Progenitor cell of endocrine pancreas (in vitro differentiated cells): Measurements from ENCODE around the gene ZMYND12. TPM values are rescaled to one million over a fixed set of nuclear protein-coding genes. Genes with fewer than 3 reads are reported as not detected.

Experiments used
- DNase-seq: peaks from one replicate; pipeline ENCODE4 v3.0.0; 2021; ENCODE audit warnings: low spot score; ENCODE audit not compliant: unreplicated experiment
- H3K27ac Mint-ChIP-seq: 2 replicates; pipeline ENCODE4 v1.8.0; 2021; ENCODE audit warnings: mild to moderate bottlenecking, moderate library complexity, mixed read lengths
- H3K27me3 Mint-ChIP-seq: 2 replicates; pipeline ENCODE4 v1.8.0; 2021; ENCODE audit warnings: mixed read lengths
- H3K36me3 Mint-ChIP-seq: 2 replicates; pipeline ENCODE4 v1.8.0; 2022; ENCODE audit warnings: mixed read lengths; ENCODE audit not compliant: insufficient read depth
- H3K4me1 Mint-ChIP-seq: 2 replicates; pipeline ENCODE4 v1.8.0; 2021; ENCODE audit warnings: low read depth, mixed read lengths
- H3K4me3 Mint-ChIP-seq: 2 replicates; pipeline ENCODE4 v1.8.0; 2021; ENCODE audit warnings: low read depth, mild to moderate bottlenecking, moderate library complexity, mixed read lengths
- H3K9me3 Mint-ChIP-seq: 2 replicates; pipeline ENCODE4 v1.8.0; 2021; ENCODE audit warnings: low read depth, mixed read lengths
- total RNA-seq: library from RNA; stranded (reverse); gene quantifications from 2 replicates; pipeline ENCODE4 v1.2.1, GENCODE V29; 2021
- TF ChIP-seq, protein P1 (sequence below): fragments of 200-600 bp; sonication (generic); IDR thresholded peaks from one replicate; pipeline ENCODE4 v1.5.0; 2021; ENCODE audit warnings: antibody characterized with exemption, mild to moderate bottlenecking; ENCODE audit not compliant: unreplicated experiment

Gene ZMYND12
- total RNA-seq, 1 donor from 2014 or later: 2.0 TPM

DNA sequence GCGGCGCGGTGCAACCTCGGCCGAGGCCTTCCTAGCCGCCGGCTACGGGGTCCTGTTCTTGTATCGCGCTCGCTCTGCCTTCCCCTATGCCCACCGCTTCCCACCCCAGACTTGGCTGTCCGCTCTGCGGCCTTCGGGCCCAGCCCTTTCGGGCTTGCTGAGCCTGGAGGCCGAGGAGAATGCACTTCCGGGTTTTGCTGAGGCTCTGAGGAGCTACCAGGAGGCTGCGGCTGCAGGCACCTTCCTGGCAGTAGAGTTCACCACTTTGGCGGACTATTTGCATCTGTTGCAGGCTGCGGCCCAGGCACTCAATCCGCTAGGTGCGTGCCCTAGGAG is 900 bp upstream of the ZMYND12 start:
- H3K4me3 Mint-ChIP-seq: peak overlapping the region; percentile 83
- peaks cover 10% of the 10 kb centered on the region for H3K36me3 Mint-ChIP-seq
- peaks cover 13% of the 10 kb centered on the region for H3K4me1 Mint-ChIP-seq
- no peaks in the 10 kb centered on the region for H3K27me3 Mint-ChIP-seq
- TF ChIP-seq, protein P1, sequence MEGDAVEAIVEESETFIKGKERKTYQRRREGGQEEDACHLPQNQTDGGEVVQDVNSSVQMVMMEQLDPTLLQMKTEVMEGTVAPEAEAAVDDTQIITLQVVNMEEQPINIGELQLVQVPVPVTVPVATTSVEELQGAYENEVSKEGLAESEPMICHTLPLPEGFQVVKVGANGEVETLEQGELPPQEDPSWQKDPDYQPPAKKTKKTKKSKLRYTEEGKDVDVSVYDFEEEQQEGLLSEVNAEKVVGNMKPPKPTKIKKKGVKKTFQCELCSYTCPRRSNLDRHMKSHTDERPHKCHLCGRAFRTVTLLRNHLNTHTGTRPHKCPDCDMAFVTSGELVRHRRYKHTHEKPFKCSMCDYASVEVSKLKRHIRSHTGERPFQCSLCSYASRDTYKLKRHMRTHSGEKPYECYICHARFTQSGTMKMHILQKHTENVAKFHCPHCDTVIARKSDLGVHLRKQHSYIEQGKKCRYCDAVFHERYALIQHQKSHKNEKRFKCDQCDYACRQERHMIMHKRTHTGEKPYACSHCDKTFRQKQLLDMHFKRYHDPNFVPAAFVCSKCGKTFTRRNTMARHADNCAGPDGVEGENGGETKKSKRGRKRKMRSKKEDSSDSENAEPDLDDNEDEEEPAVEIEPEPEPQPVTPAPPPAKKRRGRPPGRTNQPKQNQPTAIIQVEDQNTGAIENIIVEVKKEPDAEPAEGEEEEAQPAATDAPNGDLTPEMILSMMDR: no peak
- no peaks in the 10 kb centered on the region for H3K9me3 Mint-ChIP-seq
- no peak for DNase-seq
- peak overlapping the region; percentile 98 for H3K27ac Mint-ChIP-seq

DNA sequence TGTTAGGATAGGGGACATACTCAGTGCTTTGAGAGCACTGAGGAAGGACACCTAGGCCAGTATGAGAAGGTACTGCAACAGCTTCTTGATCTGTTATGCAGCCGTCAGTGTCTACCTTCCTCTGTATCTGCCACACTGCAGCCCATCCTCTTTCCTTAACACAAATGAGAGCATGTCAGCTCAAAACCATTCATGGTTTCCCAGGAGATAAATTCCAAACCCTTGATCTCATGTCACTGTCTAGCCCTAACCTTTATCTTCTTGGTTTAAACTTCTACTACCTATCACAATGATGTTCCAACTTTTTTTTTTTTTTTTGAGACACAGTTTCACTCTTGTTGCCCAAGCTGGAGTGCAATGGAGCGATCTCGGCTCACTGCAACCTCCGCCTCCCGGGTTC is 1.4 kb downstream of the ZMYND12 start:
- H3K27ac Mint-ChIP-seq: no peak overlapping the region
- no peak for DNase-seq
- peaks cover 13% of the 10 kb centered on the region for H3K4me1 Mint-ChIP-seq
- H3K27me3 Mint-ChIP-seq: no peaks in the 10 kb centered on the region
- no peak overlapping the region for H3K4me3 Mint-ChIP-seq
- peaks cover 6% of the 10 kb centered on the region for H3K36me3 Mint-ChIP-seq
- H3K9me3 Mint-ChIP-seq: no peaks in the 10 kb centered on the region
- TF ChIP-seq, protein P1: no peak

DNA sequence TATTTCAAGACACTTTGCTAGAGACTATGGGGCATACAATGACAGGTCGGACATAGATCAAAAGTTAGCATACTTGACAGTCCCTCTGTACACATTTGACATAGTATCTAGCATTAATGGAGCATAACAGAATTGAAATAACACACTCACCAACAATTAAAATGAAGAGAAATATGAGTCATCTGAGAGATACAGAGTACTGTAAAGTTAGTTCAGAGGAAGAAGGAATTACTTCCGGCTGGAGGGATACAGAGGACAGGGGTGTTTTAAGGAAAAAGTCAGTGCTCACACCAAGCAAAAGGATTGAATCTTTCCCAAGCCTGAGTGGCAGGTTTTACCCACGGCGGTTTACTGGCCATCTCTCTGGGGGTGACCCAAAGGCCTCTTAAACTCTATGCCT is 2.4 kb downstream of the ZMYND12 start:
- H3K4me3 Mint-ChIP-seq: no peak overlapping the region
- peaks cover 5% of the 10 kb centered on the region for H3K36me3 Mint-ChIP-seq
- no peaks in the 10 kb centered on the region for H3K27me3 Mint-ChIP-seq
- H3K4me1 Mint-ChIP-seq: peaks cover 13% of the 10 kb centered on the region
- H3K9me3 Mint-ChIP-seq: no peaks in the 10 kb centered on the region
- TF ChIP-seq, protein P1: no peak
- no peak overlapping the region for H3K27ac Mint-ChIP-seq
- no peak for DNase-seq

DNA sequence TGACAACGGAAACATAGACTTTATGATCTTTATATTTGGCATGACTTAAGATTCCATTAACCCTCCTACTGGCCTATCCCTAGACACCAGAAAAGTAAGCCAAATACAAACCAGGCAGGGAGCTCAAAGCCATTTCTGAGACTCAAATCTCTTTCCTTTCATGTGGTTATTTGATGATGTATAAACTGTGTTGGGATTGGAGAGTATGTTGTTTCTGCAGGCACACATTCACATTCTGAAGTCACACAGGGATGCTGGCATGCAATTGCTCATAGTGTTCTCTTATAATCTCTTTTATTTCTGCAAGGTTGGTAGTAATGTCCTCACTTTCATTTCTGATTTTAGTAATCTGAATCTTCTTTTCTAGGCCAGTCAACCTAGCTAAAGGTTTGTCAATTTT is 5.8 kb downstream of the ZMYND12 start:
- no peaks in the 10 kb centered on the region for H3K4me1 Mint-ChIP-seq

DNA sequence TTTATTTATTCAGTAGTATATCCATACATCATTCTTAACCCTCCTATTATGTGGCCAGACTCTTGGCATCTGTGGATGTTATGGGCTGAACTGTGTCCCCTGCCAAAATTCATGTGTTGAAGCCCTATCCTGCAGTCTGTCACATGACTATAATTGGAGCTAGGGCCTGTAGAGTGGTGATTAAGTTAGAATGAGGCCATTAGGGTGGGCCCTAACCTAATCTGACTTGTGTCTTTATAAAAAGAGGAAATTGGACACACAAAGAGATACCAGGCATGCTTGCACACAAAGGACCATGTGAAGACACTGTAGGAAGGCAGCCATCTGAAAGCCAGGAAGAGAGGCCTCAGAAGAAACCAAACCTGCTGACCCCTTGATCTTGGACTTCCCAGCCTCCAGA is 6.6 kb downstream of the ZMYND12 start:
- H3K9me3 Mint-ChIP-seq: no peaks in the 10 kb centered on the region
- H3K4me3 Mint-ChIP-seq: no peak overlapping the region
- H3K27me3 Mint-ChIP-seq: no peaks in the 10 kb centered on the region
- no peak overlapping the region for H3K27ac Mint-ChIP-seq
- TF ChIP-seq, protein P1: no peak
- H3K36me3 Mint-ChIP-seq: no peaks in the 10 kb centered on the region
- no peak for DNase-seq
- no peaks in the 10 kb centered on the region for H3K4me1 Mint-ChIP-seq

More for the DNA sequence above, 5.8 kb downstream of the ZMYND12 start:
- Mint-ChIP-seq H3K27ac (no peak overlapping the region), H3K9me3 (no peaks in the 10 kb centered on the region), H3K36me3 (no peaks in the 10 kb centered on the region), H3K27me3 (no peaks in the 10 kb centered on the region), H3K4me3 (no peak overlapping the region)
- TF ChIP-seq, protein P1: no peak
- no peak for DNase-seq

DNA sequence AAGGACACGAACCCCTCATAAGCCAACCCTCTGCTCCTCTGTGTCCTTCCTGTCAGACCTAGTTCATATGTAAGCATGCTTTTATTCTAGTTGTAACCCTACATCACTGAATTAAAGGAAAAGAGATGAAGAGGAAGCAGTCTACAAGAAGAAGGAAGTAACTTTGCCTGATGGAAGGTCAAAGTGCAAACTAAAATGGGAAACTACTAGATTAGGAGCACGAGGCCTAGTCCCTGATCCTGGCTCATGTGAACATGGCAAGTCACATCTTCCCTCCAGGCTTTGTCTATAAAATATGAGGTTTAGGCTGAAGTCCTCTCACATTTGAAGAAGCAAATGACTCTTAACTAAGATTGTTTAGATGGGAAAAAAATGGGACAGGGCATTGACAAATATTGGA is 13.2 kb downstream of the ZMYND12 start:
- Mint-ChIP-seq H3K4me1 (no peaks in the 10 kb centered on the region), H3K36me3 (no peaks in the 10 kb centered on the region), H3K4me3 (no peak overlapping the region), H3K27me3 (no peaks in the 10 kb centered on the region), H3K27ac (no peak overlapping the region), H3K9me3 (no peaks in the 10 kb centered on the region)
- TF ChIP-seq, protein P1: no peak
- no peak for DNase-seq
